DOHH2 (cell line): ENCODE results near the gene IL22.
A peak's percentile ranks its signal among the peaks of the same experiment; 100 is the strongest.

ENCODE experiments used
- H3F3A ChIP-seq: fragments of 200-600 bp; sonication (generic), shearing (Covaris generic); 2 replicates; pipeline ENCODE4 v1.6.0; 2016; ENCODE audit warnings: antibody characterized with exemption, mild to moderate bottlenecking; ENCODE audit not compliant: control insufficient read depth, insufficient read depth
- H3K27ac ChIP-seq: fragments of 200-600 bp; sonication (generic); 2 replicates; pipeline ENCODE4 v1.5.1; 2014; ENCODE audit warnings: low read depth, mild to moderate bottlenecking, low read length, moderate library complexity
- H3K27me3 ChIP-seq: fragments of 200-600 bp; sonication (generic); 2 replicates; pipeline ENCODE4 v1.6.1; 2014; ENCODE audit warnings: mild to moderate bottlenecking, low read length, mixed read lengths; ENCODE audit not compliant: control insufficient read depth
- H3K36me3 ChIP-seq: fragments of 200-600 bp; sonication (generic); 2 replicates; pipeline ENCODE4 v1.6.1; 2014; ENCODE audit warnings: mild to moderate bottlenecking, low read length, moderate library complexity, mixed read lengths; ENCODE audit not compliant: control insufficient read depth
- H3K4me1 ChIP-seq: fragments of 200-600 bp; sonication (generic); 2 replicates; pipeline ENCODE4 v1.6.1; 2014; ENCODE audit warnings: mild to moderate bottlenecking, low read length, mixed read lengths; ENCODE audit not compliant: control insufficient read depth
- H3K4me2 ChIP-seq: fragments of 200-600 bp; sonication (generic); 2 replicates; pipeline ENCODE4 v1.6.0; 2014; ENCODE audit warnings: mild to moderate bottlenecking, low read length, moderate library complexity
- H3K4me3 ChIP-seq: fragments of 200-600 bp; sonication (generic); 2 replicates; pipeline ENCODE4 v1.5.1; 2014; ENCODE audit warnings: mild to moderate bottlenecking, low read length, mixed read lengths
- H3K79me2 ChIP-seq: fragments of 200-600 bp; sonication (generic); 2 replicates; pipeline ENCODE4 v1.6.1; 2014; ENCODE audit warnings: mild to moderate bottlenecking, low read length, mixed read lengths; ENCODE audit not compliant: control insufficient read depth
- H3K9me2 ChIP-seq: fragments of 200-600 bp; sonication (generic); replicated peaks from 2 replicates; pipeline ENCODE4 v1.6.1; 2014; ENCODE audit warnings: mild to moderate bottlenecking, low read length, mixed read lengths; ENCODE audit not compliant: control insufficient read depth
- H3K9me3 ChIP-seq: fragments of 200-600 bp; sonication (generic); 2 replicates; pipeline ENCODE4 v1.6.1; 2014; ENCODE audit warnings: antibody characterized with exemption, low read length, mixed read lengths; ENCODE audit not compliant: control insufficient read depth, insufficient read depth
- H4K20me1 ChIP-seq: fragments of 200-600 bp; sonication (generic); 2 replicates; pipeline ENCODE4 v1.6.0; 2014; ENCODE audit warnings: low read depth, mild to moderate bottlenecking, antibody characterized with exemption, low read length, moderate library complexity; ENCODE audit not compliant: control insufficient read depth, insufficient read depth
- EZH2phosphoT487 ChIP-seq: fragments of 200-600 bp; sonication (generic); IDR thresholded peaks from 2 replicates; pipeline ENCODE4 v1.6.1; 2017; ENCODE audit warnings: borderline replicate concordance, mild to moderate bottlenecking, antibody characterized with exemption, low read length, moderate library complexity, mixed read lengths
- TF ChIP-seq, protein P1 (sequence below): fragments of 200-600 bp; sonication (generic); IDR thresholded peaks from one replicate; pipeline ENCODE4 v1.5.1; 2014; ENCODE audit warnings: antibody characterized with exemption, mild to moderate bottlenecking, low read depth, low read length; ENCODE audit not compliant: poor library complexity, severe bottlenecking

The IL22 gene

DNA sequence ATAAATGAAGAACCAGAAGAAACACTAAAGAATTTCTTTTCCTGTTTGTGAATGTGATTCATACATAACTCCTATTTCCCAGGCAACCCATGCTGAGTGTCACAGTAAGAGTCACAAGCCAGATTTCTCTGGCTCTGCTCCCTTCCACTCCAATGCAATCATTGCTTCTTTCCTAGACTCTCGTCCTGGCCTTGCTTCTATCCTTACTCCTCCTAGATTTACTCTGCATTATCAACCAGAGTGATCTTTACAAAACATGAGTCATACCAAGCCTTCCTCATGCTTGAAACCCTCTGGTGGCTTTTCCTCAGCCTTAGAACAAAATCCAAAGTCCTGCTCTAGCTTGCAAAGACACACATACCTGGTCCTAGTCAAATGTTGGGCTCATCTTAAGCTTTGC lies 13.3 kb downstream of the IL22 start:
- H3K4me2 ChIP-seq = no peak overlapping the region
- H3K27ac ChIP-seq = no peak overlapping the region
- no peaks in the 10 kb centered on the region for H3F3A ChIP-seq
- H3K36me3 ChIP-seq = no peaks in the 10 kb centered on the region
- H3K27me3 ChIP-seq = no peaks in the 10 kb centered on the region
- H4K20me1 ChIP-seq = no peaks in the 10 kb centered on the region
- no peaks in the 10 kb centered on the region for H3K9me2 ChIP-seq
- no peaks in the 10 kb centered on the region for H3K9me3 ChIP-seq
- peaks cover 10% of the 10 kb centered on the region for H3K4me1 ChIP-seq
- H3K4me3 ChIP-seq = no peak overlapping the region
- TF ChIP-seq EZH2phosphoT487 = no peak
- TF ChIP-seq, protein P1, sequence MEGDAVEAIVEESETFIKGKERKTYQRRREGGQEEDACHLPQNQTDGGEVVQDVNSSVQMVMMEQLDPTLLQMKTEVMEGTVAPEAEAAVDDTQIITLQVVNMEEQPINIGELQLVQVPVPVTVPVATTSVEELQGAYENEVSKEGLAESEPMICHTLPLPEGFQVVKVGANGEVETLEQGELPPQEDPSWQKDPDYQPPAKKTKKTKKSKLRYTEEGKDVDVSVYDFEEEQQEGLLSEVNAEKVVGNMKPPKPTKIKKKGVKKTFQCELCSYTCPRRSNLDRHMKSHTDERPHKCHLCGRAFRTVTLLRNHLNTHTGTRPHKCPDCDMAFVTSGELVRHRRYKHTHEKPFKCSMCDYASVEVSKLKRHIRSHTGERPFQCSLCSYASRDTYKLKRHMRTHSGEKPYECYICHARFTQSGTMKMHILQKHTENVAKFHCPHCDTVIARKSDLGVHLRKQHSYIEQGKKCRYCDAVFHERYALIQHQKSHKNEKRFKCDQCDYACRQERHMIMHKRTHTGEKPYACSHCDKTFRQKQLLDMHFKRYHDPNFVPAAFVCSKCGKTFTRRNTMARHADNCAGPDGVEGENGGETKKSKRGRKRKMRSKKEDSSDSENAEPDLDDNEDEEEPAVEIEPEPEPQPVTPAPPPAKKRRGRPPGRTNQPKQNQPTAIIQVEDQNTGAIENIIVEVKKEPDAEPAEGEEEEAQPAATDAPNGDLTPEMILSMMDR = no peak
- no peaks in the 10 kb centered on the region for H3K79me2 ChIP-seq

DNA sequence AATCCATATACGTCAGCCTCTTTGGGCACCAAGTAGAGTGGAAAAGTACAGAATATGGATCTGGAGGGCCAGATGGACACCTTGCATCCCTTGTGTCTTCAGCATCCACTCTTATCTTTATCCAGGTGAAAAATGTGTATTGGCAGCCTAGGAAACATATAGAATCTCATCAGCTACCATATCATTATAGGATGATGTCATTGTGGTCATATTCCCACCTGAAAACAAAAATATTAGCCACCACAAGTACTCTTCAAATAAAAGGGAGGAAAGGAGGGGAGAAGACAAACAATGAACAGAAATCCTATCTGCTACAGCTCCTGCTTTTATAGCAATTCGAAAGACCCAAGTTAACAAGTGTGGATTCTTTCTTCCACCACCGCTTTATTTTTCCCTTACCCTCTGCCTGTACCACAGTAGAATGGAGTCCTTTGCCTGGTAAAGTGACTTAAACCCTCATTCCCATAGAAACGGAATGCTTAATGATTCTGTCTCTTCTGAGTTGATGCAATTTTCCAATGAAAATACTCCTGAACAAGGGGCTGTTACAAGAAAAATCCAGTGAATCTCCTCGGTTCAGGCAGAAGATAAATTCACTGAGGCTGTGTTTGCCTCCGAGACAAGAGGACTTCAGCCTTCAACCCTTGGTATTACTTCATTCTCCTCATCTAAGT lies 14.0 kb downstream of the IL22 start:
- no peak overlapping the region for H3K4me2 ChIP-seq
- no peak overlapping the region for H3K27ac ChIP-seq
- H4K20me1 ChIP-seq = no peaks in the 10 kb centered on the region
- H3K9me3 ChIP-seq = no peaks in the 10 kb centered on the region
- peaks cover 10% of the 10 kb centered on the region for H3K4me1 ChIP-seq
- TF ChIP-seq, protein P1 = no peak
- TF ChIP-seq EZH2phosphoT487 = no peak
- H3K4me3 ChIP-seq = no peak overlapping the region
- no peaks in the 10 kb centered on the region for H3K27me3 ChIP-seq
- no peaks in the 10 kb centered on the region for H3K79me2 ChIP-seq
- H3K9me2 ChIP-seq = no peaks in the 10 kb centered on the region
- H3F3A ChIP-seq = no peaks in the 10 kb centered on the region
- H3K36me3 ChIP-seq = no peaks in the 10 kb centered on the region

DNA sequence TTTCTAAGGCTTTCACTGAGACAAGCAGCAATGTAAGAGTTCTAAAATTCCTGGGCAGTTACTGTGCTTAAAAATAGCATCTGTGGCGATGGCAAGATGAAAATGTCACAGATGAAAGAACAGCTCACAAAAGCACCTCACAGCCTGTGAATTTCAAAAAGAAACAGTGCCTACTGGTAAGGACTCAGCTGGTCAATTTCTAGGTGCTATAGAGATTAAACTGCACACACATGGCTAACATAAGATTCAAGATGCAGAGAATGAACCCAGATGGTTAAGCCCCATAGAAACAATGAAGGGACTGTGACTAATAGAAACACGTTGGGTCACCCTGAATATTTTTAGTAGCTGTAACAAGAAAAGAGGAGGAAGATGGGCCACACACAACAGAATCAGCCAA lies 15.8 kb downstream of the IL22 start:
- no peak overlapping the region for H3K4me2 ChIP-seq
- H3F3A ChIP-seq = no peaks in the 10 kb centered on the region
- TF ChIP-seq EZH2phosphoT487 = no peak
- TF ChIP-seq, protein P1 = no peak
- no peaks in the 10 kb centered on the region for H3K9me3 ChIP-seq
- H4K20me1 ChIP-seq = no peaks in the 10 kb centered on the region
- H3K27ac ChIP-seq = no peak overlapping the region
- H3K36me3 ChIP-seq = no peaks in the 10 kb centered on the region
- H3K4me3 ChIP-seq = no peak overlapping the region
- H3K4me1 ChIP-seq = peaks cover 10% of the 10 kb centered on the region
- no peaks in the 10 kb centered on the region for H3K9me2 ChIP-seq
- H3K27me3 ChIP-seq = no peaks in the 10 kb centered on the region
- H3K79me2 ChIP-seq = no peaks in the 10 kb centered on the region

DNA sequence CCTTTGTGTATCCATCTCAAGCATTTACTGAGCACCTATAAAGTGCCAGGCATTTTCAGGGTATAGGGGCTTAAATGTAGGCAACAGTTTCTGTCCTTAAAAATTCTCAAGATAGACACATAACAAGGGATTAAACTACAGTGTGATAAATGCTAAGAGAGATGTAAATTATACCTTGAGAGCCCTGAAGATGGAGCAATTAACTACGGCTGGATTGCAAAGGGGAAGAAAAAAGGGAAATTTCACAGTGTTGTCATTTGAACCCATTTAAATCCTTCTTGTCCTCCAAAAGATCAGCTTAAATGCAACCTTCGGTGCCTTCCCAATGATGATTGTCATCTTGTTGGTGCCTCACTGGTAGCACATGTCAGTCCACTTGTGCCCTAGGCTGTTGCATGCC lies 16.3 kb downstream of the IL22 start:
- Histone ChIP-seq H3K36me3 (no peaks in the 10 kb centered on the region), H3K4me1 (peaks cover 10% of the 10 kb centered on the region), H3K9me2 (no peaks in the 10 kb centered on the region), H3K4me2 (peak overlapping the region; percentile 43), H3K4me3 (peak overlapping the region; percentile 17; the same call in 1 of the 2 replicates), H3K79me2 (no peaks in the 10 kb centered on the region), H3K9me3 (no peaks in the 10 kb centered on the region), H3K27ac (no peak overlapping the region), H4K20me1 (no peaks in the 10 kb centered on the region), H3F3A (no peaks in the 10 kb centered on the region), H3K27me3 (no peaks in the 10 kb centered on the region)
- TF ChIP-seq, protein P1 = peak; percentile 28
- no peak for TF ChIP-seq EZH2phosphoT487
